ENCODE measurements around the gene ZBTB8OS. TPM values are rescaled to one million over a fixed set of nuclear protein-coding genes. Genes with fewer than 3 reads are reported as not detected.
"Not testable (repeated sequence)": the region's sequence is repeated elsewhere in the genome, so short reads cannot be mapped to it uniquely, and the experiment has no call there.

Gene ZBTB8OS
- 36.4 TPM for total RNA-seq
- long read RNA-seq, partial matches to known transcripts = 2 of 10 reads
- long read RNA-seq, other reads (novel, unspliced or antisense) = 7 of 10 reads

DNA sequence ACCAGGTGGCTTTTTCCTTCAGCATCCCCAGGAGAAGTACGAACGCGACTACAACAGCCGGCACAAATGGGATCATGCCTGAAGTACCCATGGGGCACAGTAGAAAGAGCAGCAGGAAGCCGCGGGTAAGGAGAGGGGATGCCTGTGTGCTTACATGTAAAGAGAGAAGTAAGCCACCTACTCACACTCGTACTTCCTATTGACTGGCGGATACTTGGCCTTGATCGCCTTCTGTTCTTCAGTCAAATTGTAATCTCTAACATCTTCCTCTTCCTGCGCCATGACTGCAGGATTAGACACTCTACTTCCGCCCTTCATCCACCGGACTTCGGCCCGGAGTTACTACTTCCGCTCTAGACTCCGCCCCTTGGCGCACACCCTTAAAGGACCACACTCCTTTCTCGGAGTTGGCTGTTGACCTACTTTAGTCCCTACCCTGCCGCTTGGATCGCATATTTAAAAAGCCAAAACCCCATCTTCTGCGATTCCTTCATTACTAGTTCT, at the start of gene ZBTB8OS:
TSS of gene ZBTB8OS (minus strand) at position 303 of the 504 bp plus-strand sequence. CDS start at position 282, 21 bp downstream.
- ATAC-seq = peak; percentile 92
- intact Hi-C loops (cut with DNase I) = no loop called here
- peak; percentile 91 for DNase-seq (ENCODE audit: missing footprints)

DNA sequence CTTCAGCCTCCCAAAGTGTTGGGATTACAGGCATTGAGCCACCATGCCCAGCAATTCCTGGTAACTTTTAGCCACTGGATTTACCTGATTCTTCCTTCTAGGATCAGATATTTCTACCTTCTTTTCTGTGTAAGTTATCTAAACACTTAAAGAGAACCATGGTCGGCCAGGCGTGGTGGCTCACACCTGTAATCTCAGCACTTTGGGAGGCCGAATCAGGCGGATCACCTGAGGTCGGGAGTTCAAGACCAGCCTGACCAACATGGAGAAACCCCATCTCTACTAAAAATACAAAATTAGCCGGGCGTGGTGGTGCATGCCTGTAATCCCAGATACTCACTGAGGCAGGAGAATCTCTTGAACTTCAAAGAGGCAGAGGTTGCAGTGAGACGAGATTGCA, 46.6 kb upstream of the ZBTB8OS start:
- DNase-seq (ENCODE audit: missing footprints); intact Hi-C loops (cut with DNase I); ATAC-seq: not testable (repeated sequence)

DNA sequence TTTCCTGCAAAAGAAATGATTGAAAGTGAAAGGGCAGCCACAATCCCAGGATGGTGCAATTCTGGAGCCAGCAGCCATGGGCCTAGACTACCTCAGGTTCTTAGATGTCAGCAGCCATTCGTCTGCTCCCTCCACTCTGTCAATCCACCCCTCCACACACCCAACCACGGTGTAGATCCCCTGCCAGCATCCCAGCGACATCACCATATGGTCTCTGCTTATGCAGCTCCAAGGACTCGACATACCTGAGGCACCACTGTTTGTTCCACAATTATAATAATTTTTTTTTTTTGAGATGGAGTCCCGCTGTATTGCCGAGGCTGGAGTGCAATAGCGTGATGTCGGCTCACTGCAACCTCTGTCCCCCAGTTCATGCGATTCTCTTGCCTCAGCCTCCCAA, 45.7 kb upstream of the ZBTB8OS start:
- DNase-seq (ENCODE audit: missing footprints) (no peak), ATAC-seq (no peak)
- intact Hi-C loops (cut with DNase I) = no loop called here

DNA sequence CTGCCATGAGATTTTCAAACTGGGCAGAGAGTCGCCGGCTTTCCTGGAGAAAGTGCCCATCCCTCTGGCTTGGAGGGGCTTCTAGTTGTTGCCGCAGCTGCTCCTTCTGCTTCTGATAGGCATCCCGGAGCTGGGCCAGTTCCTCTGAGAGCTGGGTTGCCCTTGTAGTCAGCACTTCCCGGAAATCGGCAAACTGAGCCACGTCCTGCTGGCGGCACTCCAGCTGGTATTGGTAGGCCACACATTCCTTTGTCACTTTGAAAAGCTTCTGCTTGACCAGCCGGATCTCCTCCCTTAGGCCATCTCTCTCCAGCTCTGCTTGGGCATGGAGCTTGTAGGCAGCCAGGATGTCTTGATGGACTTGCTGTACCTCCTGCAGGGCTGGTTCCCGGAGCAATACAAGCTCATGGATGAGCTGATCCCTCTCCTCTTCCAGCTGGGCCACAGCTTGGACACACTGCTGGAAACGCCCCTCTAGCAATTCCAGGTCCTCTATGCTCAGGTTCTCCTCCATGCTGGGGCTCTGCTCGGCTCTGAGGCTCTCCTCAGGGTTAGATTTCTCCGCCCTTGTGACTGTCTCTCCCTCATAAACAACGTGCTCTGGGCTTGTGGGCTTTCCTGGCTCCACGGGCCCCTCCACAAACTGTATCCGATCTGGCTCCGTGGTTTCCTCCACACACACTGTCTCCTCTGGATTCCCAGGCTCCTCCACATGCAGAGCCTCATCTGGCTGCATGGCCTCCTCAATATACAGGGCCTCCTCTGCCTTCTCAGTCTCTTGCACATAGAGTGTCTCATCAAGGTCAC, 45.0 kb upstream of the ZBTB8OS start:
- ATAC-seq (peak; percentile 30), DNase-seq (ENCODE audit: missing footprints) (peak; percentile 93)
- intact Hi-C loops (cut with DNase I) = no loop called here

DNA sequence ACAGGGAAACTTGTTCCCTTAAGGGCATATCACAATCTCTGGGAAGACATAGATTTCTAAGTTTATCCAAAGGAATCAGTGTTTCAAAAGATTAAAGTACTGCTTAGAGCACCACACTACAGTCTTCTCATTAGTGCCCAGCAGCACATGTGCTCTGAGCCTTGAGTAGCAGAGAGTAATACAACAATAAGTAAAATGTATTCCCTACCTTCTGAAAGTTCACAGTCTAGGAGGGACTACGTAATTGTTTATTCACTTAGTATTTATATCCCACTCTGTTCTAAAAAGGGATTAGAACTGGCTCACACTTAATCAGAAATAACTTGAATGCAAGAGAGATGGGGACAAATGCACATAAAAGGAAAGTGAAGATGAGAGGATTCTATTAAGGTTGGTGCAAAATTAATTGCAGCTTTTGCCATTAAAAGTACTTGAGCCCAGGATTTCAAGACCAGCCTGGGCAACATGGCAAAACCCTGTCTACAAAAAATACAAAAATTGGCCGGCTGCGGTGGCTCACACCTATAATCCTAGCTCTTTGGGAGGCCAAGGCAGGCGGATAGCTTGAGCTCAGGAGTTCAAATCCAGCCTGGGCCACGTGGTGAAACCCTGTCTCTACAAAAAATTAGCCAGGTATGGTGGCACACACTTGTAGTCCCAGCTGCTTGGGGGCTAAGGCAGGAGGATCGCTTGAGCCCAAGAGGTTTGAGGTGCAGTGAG, 43.3 kb upstream of the ZBTB8OS start:
- ATAC-seq (no peak), DNase-seq (ENCODE audit: missing footprints) (no peak)
- intact Hi-C loops (cut with DNase I) = no loop called here

DNA sequence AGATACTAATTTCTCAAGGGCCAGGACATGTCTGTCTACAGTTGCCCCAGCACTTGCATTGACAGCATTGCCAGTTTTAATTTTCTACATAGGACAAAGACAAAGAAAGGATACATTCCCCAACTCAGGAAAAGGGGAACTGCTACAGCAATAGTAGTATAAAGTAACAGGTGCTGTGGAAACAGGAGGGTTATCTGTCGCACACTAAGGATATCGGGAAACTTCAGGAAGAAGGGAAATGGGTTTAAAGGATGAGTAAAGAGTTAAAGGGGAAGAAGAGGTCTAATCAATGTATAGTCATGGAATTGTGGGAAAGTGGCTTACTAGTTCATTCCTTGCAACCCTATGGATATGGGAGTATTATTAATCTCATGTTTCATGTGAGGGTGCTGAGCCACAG, 36.0 kb upstream of the ZBTB8OS start:
- DNase-seq (ENCODE audit: missing footprints) (no peak), ATAC-seq (no peak)
- intact Hi-C loops (cut with DNase I) = no loop called here

DNA sequence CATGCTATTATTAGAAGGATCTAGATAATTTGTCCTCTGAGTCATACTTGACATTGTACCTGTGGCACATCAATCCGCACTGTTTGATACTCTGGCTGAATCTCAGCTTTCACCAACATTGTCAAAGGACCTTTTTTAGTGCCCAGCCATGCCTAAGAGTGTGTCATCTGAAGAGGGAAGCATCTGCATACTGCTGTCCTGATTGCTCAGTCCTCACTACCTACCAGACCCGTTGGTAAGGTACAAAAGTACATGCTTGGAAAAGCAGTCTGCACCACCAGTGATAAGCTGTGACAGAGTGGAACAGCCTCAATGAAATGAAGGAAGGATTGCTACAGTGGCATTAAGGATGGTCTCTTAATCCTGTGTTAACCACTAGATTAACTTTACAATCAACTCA, 35.1 kb upstream of the ZBTB8OS start:
- DNase-seq (ENCODE audit: missing footprints) (no peak), ATAC-seq (peak; percentile 37)
- intact Hi-C loops (cut with DNase I) = no loop called here

DNA sequence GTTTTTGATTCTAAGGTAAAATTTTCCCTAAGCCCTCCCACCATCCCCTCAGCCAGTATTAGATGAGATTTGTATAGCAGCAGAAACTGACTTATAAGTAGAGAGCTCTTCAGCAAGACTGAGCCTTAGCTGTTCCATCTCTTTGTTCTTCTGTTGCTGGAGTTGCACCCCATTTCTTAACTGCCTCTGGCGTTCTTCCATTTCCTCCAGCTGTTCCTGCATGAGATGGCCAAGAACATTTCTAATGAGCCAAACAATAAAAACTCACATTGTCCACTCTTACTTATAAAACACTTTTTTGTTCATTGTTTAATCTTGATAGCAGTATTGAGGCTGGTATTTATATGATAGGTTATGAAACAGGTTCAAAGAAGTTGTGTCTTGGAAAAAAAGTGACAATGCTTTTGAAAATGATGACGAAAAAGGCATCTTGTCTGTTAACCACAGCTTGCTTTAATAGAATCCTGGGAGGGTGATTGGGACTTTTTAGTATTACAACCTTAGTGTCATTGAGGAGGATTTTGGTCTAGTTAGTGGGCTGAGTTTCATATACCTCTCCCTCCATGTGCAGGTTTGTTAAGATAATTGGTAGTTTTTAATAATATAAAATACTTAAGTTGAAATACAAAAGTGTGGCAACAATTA, 33.9 kb upstream of the ZBTB8OS start:
- DNase-seq (ENCODE audit: missing footprints) = no peak
- intact Hi-C loops (cut with DNase I) = no loop called here

DNA sequence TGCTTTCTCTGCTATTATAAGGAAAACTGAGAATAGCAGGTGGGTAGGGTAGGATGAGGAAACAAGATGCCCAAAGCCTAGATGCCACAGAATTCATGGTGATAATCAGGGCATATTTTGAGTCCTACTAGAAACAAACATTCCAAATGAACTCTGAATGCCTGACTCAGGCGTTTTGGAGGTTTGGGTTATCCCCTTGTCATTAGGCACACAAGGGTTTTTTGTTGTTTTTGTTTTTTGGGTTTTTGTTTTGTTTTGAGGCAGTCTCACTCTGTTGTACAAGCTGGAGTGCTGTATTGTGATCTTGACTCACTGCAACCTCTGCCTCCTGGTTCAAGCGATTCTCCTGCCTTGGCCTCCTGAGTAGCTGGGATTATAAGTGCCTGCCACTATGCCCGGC, 33.0 kb upstream of the ZBTB8OS start:
- no peak for DNase-seq (ENCODE audit: missing footprints)
- ATAC-seq = no peak
- intact Hi-C loops (cut with DNase I) = no loop called here

More for the DNA sequence above, 33.9 kb upstream of the ZBTB8OS start:
- peak; percentile 49 for ATAC-seq

DNA sequence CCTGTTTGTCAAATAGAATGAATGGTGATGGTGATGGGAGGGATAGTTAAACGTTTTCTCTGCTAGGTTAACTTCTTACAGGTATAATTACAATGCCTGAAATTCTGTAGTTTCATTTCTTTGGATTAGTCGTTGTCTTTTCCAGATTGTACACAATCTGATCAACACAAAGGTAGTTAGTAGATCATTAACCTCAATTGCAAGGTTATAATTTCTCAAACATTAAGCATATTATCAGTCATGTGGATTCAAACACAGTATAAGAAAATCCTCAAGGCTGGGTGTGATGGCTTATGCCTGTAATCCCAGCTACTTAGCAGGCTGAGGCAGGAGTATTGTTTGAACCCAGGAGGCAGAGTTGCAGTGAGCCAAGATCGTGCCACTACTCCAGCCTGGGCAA, 31.6 kb upstream of the ZBTB8OS start:
- intact Hi-C loops (cut with DNase I) = no loop called here
- ATAC-seq (no peak), DNase-seq (ENCODE audit: missing footprints) (no peak)

DNA sequence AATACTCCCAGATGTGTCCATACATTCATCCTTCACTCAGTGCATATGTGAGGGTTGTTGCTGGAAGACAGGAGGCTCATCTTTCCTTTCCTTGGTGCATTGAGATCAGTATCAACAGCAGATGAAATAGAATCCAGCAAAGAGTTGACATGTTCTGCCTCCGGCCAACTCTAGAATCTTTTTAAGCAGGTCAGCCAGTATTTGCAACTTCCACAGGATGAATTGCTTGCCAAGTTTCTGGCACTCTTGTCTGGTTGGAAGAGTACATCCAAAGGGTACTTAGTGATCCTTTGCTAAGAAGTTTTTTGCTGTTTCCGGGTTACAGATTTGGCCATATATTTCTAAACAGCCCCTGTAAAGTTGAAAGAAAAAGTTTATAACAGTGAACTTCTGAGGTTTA, 31.2 kb upstream of the ZBTB8OS start:
- DNase-seq (ENCODE audit: missing footprints) = no peak
- ATAC-seq = no peak
- intact Hi-C loops (cut with DNase I) = no loop called here

DNA sequence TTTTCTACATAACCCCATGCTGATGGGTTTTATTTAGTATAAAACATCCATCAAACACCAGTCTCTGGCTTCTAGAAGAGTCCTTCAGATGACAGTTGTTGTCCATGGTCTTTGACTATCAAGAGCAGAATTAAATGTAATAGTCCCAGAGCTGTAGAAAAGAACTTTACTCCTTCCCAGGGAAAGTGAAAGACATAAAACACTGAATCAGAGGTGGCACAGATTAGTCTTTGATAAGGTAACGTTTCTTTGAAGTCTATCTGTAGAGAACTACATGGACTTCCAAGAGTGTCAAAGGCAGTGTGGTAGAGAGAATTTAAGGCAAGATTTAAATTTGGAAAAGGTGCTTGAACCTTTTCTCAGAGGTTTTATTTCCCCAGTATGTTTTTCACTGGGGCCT, 30.3 kb upstream of the ZBTB8OS start:
- ATAC-seq (no peak), DNase-seq (ENCODE audit: missing footprints) (no peak)
- intact Hi-C loops (cut with DNase I) = no loop called here

DNA sequence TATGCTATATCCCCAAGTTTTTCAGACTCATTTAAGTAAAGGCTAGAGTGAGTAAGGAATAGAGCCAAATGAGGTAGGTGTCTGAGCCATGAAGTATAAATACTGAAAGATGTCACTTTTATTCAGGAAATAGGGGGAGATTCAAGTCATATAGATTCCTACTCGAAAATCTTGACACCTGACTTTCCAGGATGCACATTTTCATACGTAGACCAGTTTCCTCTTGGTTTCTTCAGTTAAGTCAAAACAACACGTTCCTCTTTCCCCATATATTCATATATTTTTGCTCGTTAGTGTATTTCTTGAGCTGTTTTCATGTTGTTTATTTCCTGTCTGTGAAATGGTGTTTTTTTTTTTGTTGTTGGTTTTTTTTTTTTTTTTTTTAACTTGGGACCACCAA, 29.6 kb upstream of the ZBTB8OS start:
- not testable (repeated sequence) for ATAC-seq

DNA sequence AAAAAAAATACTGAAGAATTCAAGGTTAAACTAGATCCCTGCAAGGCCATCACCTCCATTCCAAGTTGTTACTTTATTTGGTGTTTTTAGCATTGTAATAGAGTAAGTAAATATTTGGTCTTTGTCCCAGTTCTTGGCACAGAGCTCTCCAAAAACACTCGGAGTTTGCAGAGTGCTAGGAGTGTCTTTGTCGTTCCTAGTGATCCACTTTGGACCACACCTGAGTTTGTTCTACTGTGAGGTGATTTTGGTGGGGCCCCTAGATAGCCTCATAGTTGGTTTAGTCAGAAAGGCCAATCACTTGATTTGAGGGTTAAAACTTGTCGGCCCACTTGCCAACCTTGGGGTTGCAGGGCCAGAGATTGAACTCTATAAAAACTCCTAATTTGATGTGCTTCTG, 26.6 kb upstream of the ZBTB8OS start:
- DNase-seq (ENCODE audit: missing footprints) (no peak), ATAC-seq (no peak)
- intact Hi-C loops (cut with DNase I) = no loop called here

More for the DNA sequence above, 29.6 kb upstream of the ZBTB8OS start:
- DNase-seq (ENCODE audit: missing footprints); intact Hi-C loops (cut with DNase I): not testable (repeated sequence)

DNA sequence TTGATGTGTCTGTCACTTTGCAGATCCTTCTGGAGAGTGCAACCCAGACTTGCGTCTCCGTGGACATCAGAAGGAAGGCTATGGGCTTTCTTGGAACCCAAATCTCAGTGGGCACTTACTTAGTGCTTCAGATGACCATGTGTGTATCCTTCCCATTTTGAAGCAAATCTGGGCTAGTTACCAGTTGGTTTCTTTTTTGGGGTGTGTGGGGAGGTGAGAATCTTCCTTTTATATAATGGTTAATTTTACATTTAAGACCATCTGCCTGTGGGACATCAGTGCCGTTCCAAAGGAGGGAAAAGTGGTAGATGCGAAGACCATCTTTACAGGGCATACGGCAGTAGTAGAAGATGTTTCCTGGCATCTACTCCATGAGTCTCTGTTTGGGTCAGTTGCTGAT, 18.4 kb upstream of the ZBTB8OS start:
- DNase-seq (ENCODE audit: missing footprints); intact Hi-C loops (cut with DNase I); ATAC-seq: not testable (repeated sequence)

DNA sequence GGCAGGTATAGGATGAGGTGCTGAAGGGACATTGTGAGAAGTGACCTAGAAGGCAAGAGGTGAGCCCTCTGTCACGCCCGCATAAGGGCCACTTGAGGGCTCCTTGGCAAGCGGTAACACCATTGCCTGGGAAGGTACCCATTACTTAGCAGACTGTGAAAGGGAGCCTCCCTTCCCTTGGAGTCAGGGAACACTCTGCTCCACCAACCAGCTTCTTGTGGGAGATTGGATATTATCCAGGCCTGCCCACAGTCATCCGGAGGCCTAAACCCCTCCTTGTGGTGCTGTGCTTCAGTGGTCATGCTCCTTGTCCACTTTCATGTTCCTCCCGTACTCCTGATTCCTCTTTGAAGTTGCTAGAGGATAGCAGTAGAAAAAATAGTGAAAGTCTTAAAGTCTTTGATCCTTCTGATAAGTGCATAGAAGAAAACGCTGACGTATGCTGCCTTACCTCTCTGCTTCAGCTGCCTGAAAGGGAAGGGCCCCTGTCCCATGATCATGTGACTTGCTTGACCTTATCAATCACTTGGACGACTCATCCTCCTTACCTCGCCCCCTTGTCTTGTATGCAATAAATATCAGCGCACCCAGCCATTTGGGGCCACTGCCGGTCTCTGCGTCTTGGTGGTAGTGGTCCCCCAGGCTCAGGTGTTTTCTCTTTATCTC, 16.7 kb upstream of the ZBTB8OS start:
- DNase-seq (ENCODE audit: missing footprints) (no peak), ATAC-seq (no peak)
- intact Hi-C loops (cut with DNase I) = no loop called here

DNA sequence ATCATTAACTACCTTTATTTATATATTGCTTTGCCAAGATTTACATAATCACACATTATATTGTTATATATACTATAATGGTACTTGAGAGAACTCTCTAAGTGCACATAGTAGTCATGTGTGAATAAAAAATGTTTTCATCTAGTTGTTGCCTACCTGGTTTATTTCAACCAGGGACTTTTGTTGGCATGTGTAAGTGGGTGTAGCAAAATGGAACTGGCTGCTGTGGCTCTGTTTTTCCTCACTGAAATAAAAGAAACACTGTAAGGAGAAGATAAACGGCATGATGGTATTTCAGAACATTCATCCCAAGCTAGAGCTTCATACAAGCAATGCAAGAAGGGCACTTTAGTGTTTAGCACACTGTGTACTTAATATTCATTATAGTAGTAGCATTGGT, 15.6 kb upstream of the ZBTB8OS start:
- intact Hi-C loops (cut with DNase I) = no loop called here
- ATAC-seq (no peak), DNase-seq (ENCODE audit: missing footprints) (no peak)

DNA sequence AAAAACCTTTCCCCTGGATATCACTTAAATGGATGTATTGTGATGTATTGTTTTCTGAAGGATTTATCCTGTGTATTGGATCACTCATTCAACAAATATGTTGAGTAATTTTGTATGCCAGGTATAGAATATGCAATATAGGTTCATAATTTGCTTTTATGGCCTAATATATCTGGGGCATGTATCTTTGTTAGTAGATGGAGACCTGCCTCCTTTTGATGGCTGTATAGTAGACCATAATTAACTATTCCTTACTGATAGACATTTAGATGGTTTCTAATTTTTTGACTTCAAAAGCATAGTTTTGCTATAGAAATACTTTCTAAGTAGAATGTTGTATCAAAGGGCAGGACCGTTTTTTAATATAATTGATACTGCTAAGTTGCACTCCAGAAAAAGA, 9.2 kb upstream of the ZBTB8OS start:
- ATAC-seq = no peak
- no peak for DNase-seq (ENCODE audit: missing footprints)
- intact Hi-C loops (cut with DNase I) = no loop called here

Data from Right ventricle myocardium inferior (tissue), 1 donor.